HG03469 (cell line): Measurements from ENCODE around the gene SIDT2.
"Not testable (repeated sequence)": the region's sequence is repeated elsewhere in the genome, so short reads cannot be mapped to it uniquely, and the experiment has no call there.

Experiments
- ATAC-seq: cut with Tn5 transposase; IDR thresholded peaks from one replicate; pipeline ENCODE4 v1.9.1; 2021; ENCODE audit warnings: mild to moderate bottlenecking, moderate library complexity, moderate number of reproducible peaks; ENCODE audit not compliant: unreplicated experiment

SIDT2 gene

DNA sequence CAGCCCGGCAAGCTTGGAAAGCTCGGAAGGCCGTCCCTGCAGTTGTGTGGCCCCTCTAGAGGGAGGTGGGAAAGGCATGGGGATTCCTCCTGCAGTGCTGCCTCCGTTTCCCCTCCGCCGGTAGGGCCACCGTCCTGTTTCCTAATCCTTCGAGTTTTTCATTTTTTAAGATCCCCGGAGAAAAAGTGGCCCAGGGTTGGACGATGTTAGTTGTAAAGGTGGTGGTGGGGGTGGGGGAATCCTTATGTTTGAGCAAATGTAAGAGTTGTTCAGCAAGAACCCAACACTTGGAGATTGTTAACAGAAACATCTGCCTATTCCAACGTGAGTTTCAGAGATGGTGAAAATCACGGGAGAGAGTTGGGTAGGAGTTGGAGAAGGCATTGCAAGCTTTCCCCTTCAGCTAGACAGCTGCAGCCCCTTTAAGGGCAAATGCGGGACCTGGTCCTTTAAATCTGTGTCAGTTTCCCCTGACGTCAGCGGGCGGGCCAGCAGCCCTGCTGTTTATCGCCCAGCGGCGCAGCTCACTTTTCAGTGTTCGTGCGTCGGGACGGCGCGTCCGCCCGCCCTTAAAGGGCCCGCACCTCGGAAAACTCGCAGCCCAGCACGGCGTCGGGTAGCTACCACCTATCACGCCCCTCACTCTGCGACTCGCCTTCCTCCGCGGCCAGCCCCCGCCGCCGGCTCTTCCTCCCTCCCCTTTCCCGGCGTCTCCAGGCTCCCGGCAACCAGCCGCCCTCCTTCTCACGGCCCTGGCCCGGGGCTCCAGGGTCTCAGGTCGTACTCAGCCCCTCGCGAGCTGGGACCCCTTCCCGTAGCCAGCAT, at the start of gene SIDT2:
TSS of gene SIDT2 (plus strand) at position 534 of the 825 bp plus-strand sequence. CDS start 521 bp downstream, outside the sequence.
- ATAC-seq, result peak; percentile 81

DNA sequence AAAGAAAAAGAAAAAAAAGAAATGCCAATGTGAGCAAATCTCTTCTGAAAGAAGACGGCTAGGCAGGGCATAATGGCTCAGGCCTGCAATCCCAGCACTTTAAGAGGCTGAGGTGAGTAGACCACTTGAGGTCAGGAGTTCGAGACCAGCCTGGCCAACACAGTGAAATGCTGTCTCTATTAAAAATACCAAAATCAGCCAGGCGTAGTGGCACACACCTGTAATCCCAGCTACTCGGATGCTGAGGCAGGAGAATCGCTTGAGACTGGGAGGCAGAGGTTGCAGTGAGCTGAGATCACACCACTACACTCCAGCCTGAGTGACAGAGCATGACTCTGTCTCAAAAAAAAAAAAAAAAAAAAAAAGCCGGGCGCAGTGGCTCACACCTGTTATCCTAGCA, 48.1 kb upstream of the SIDT2 start:
- ATAC-seq, result not testable (repeated sequence)

- no peak for ATAC-seq
These were observed 47.7 kb upstream of the SIDT2 start for GRCh38 chr11:117130879-117131278.

DNA sequence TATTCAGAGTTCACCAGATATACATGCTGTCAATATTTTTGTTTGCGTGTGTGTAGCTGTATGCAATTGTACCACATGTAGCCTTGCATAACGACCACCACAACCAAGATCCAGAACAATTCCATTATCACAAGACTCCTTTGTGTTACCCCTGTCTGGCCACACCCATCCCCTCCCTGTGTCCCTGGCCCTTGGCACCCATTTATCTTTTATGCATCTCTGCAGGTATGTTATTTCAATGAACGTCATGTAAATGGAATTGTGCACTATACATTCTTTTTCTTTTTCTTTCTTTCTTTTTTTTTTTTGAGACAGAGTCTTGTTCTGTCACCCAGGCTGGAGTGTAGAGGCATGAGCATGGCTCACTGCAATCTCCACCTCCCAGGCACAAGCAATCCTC, 44.1 kb upstream of the SIDT2 start:
- no peak for ATAC-seq

DNA sequence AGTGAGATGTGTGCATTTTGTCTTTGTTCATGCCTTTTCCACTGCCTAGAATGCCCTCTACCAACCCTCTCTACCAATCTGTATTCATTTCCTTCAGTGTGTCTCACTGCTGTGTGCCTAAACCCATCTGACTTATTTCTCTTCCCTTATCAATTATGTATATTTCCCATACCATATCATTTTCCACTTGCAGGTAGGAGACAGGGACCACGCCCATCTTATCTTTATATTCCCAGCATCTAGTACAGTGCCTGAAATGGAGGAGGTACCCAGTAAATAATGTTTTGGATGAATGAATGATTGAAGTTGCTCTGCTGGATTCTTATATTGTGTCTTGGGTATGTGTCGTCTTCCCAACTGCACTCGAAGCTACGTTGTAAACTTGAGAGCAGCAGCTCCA, 43.6 kb upstream of the SIDT2 start:
- not testable (repeated sequence) for ATAC-seq

DNA sequence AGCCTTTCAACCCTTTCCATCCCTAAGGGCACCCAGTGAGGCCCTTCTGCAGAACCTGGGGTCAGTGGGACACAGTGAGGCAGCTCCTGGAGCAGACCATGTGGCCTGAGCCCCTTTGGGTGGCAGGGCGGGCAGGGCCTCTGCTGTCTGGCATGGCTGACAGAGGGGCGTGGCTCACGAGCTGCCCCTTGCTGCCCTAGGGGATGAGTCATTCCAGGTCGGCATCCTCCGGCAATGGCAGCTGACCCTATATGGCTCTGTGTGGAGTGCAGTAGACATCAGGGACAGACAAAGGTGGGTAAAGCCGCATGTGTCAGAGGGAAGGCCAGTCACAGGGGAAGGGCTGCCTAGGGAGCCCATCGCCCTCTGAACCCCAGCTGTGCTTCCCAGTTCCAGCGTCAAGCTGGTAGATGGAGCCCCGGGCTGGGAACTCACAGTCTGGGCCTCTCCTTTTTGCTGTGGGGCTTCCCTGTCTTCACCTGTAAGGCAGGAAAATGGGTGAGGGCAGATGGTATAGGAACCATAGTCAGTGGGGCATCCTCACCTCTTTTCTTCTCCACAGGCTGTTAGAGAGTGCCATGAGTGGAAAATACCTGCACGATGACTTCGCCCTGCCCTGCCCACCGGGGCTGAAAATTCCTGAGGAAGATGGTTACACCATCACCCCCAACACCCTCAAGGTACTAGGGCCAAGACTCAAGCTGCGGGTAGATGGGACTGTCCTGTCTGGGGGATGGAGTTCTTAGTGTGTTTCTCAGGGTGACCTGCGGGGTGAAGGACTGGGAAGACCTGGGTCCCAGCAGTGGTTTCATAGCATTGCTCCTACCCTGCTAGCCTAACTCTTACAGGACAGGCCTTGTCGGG, 41.1 kb upstream of the SIDT2 start:
- ATAC-seq, result not testable (repeated sequence)

DNA sequence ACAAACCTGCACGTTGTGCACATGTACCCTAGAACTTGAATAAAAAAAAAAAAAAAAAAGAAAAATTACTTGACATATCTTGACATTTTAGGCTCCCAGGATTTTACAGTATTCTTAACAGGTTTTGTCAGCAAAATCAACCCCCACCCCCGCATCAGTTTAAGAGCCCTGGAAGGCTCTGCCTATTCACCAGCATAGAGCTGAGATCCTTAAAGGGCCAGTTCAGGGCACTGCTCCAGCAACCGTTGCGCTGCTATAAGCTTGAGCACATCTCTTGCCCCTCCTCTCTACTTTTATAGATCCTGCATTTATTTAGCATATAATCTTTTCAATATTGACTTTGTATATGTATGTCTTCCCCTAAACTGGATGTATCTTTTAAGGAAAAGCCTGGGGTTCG, 35.2 kb upstream of the SIDT2 start:
- ATAC-seq, result no peak

- ATAC-seq, result peak; percentile 89
These were observed 34.6 kb upstream of the SIDT2 start, which contains the start of gene PAFAH1B2 for GRCh38 chr11:117143871-117144476. Gene PAFAH1B2 (plus strand): TSS chr11:117144287. CDS start chr11:117152448, 8,161 bp downstream.

DNA sequence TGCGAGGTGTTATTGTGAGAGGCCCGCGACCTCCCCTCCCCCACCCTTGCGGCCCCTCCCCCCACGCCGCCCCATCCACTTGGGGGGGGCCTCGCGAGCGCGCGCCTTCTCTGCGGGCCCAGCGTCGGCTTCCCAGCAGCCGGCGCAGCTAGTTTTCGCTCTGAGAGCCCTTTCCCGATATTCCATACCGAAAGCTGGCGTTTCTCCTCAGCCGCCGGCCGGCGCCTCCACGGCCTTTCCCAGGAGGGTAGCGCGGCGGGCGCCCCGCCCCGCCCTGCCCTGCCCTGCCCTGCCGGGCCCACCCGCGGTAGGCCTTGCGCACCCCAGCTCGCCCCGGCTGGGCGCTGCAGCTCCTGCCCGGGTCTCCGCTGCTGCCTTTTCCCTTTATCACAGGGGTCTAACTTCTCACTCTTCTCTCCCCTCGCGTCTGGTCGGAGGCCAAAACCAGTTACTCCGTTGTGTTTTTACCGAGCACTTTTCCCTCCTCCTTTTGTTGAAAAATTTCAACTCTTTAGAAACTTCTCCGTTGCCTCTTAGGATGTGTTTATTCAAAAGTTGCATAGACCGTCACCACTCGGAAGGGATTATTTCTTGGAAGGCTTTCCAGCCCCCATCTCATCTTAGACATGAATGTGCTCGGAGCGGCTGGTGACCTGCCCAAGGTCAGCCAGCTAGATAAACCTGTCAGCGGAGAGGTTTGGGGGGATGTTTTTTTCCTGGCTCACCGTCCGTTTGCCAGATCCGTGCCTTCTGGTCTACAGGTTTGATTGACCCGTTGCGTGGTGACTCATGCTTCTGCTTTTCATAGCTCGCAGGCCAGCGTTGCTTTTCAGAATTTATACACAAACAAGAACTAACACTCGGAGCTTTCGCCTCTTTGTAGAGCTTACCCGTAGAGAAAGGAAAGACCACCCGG, 33.8 kb upstream of the SIDT2 start:
- peak; percentile 20 for ATAC-seq

DNA sequence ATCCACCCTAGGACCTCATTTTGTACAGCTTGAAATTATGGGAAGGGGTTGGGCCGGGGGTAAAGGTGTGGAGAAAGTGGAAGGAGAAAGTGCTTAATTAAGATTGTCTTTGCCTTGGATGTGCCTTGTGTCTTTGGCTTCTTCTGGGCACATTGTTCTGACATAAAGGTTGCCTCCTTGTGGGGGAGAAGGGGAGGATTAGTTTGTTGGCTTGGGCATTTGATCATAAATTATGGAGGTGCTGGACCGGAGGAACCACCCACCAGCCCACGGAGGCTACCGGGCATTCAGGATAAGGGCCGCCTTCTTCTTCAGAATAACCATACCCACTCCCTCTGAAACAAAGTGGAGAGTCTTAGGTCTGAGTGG, 33.2 kb upstream of the SIDT2 start:
- ATAC-seq, result no peak

- no peak for ATAC-seq
These were observed 32.0 kb upstream of the SIDT2 start for GRCh38 chr11:117146521-117146920.

- ATAC-seq, result no peak
These were observed 26.5 kb upstream of the SIDT2 start for GRCh38 chr11:117152066-117152465.

DNA sequence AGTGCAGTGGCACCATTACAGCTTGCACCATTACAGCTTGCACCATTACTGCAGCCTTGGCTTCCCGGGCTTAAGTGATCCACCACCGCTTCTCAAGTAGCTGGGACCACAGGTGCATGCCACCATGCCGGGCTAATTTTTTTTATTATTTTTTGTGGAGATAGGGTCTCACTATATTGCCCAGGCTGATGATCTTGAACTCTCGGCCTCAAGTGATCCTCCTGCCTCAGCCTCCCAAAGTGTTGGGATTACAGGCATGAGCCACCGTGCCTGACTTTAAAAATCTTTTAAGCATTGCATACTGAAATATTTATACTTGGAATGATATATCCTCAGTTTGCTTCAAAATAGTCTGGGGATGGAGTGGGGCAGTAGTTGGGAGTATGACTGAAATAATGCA, 24.1 kb upstream of the SIDT2 start:
- ATAC-seq, result no peak

GRCh38 chr11:117157507-117157906, 21.0 kb upstream of the SIDT2 start:
- no peak for ATAC-seq

- ATAC-seq, result no peak
These were observed 18.7 kb upstream of the SIDT2 start for GRCh38 chr11:117159892-117160291.

DNA sequence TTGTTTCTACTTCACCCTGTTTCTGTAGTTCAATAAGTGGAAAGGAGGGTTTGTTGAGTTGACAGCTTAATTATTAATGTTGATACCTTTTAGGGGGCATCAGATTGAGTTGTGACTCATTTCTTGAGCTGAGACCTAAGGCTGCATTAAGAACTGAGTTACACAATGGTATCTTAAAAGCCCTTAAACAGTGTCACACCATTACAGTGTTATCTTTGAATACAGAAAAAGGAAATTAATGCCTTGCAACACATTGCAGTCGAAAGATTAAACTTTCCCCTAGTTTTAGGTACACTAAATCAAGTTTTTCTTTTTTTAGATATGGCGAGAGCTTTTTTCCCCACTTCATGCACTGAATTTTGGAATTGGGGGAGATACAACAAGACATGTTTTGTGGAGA, 17.7 kb upstream of the SIDT2 start:
- no peak for ATAC-seq

DNA sequence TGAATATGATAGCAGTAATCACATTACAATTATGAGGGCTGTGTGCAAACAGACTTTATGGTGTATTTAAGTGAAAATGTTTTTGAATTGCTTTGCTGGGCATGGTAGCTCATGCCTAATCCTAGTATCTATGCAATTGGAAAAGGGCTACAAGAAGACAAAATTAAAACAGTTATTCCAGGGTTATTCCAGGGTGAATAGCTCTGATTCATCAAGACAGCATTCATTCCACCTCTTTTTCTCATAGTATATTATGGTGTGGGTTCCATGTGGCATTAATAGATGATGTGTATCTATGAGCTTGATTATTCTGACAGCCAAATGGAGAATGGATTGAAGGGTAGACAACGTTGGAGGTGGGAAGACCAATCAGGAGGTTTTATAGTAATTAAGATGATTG, 12.1 kb upstream of the SIDT2 start:
- ATAC-seq, result no peak

GRCh38 chr11:117169736-117170135, 8.8 kb upstream of the SIDT2 start:
- no peak for ATAC-seq

DNA sequence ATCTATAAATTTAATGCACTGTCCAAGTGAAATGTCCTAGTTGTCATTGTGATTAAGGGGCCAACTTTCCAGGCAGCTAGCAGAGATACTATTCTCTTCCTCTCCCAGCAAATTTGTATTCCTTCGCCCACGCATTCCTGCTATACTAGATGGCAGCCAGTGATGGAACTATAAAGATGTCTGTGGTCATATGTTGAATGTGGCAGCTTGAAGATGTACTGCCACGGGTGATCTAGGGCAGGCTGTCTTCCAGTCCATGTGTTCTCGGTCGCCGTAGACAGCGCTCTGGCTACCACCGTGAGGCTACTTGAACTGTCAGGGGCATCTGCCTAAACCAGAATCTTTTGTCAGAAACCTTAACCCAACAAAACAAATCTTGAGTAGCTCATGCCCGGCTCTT, 8.3 kb upstream of the SIDT2 start:
- ATAC-seq, result no peak

GRCh38 chr11:117171007-117171403, 7.5 kb upstream of the SIDT2 start:
- ATAC-seq, result no peak
